Osteocyte (in vitro differentiated cells): ENCODE measurements around the gene C19orf12. TPM values are rescaled to one million over a fixed set of nuclear protein-coding genes. Genes with fewer than 3 reads are reported as not detected.

Experiments
- DNase-seq: peaks from one replicate; pipeline ENCODE4 v3.0.0; 2021; ENCODE audit warnings: mixed read lengths; ENCODE audit not compliant: unreplicated experiment; ENCODE audit errors: extremely low spot score
- H3K27ac Mint-ChIP-seq: one replicate; pipeline ENCODE4 v1.8.0; 2021; ENCODE audit warnings: mild to moderate bottlenecking, mixed read lengths; ENCODE audit not compliant: unreplicated experiment
- H3K27me3 Mint-ChIP-seq: one replicate; pipeline ENCODE4 v1.8.0; 2021; ENCODE audit warnings: mixed read lengths; ENCODE audit not compliant: unreplicated experiment
- H3K36me3 Mint-ChIP-seq: one replicate; pipeline ENCODE4 v1.8.0; 2021; ENCODE audit warnings: mixed read lengths; ENCODE audit not compliant: unreplicated experiment
- H3K4me1 Mint-ChIP-seq: one replicate; pipeline ENCODE4 v1.8.0; 2021; ENCODE audit warnings: mixed read lengths; ENCODE audit not compliant: unreplicated experiment
- H3K4me3 Mint-ChIP-seq: one replicate; pipeline ENCODE4 v1.8.0; 2021; ENCODE audit warnings: mild to moderate bottlenecking, moderate library complexity, mixed read lengths; ENCODE audit not compliant: unreplicated experiment
- H3K9me3 Mint-ChIP-seq: one replicate; pipeline ENCODE4 v1.8.0; 2021; ENCODE audit warnings: mixed read lengths; ENCODE audit not compliant: unreplicated experiment
- CTCF ChIP-seq: fragments of 200-600 bp; sonication (generic); IDR thresholded peaks from 2 replicates; pipeline ENCODE4 v1.5.0; 2021; ENCODE audit warnings: antibody characterized with exemption, mild to moderate bottlenecking, moderate library complexity
- total RNA-seq: library from RNA; stranded (reverse); gene quantifications from 2 replicates; pipeline ENCODE4 v1.2.1, GENCODE V29; 2021

The C19orf12 gene
- total RNA-seq, 1 donor from 2014 or later, result 42.7 TPM

- peaks cover 3% of the 10 kb centered on the region for H3K36me3 Mint-ChIP-seq
- H3K9me3 Mint-ChIP-seq, result peaks cover 6% of the 10 kb centered on the region
- no peak for DNase-seq
- H3K27me3 Mint-ChIP-seq, result peaks cover 33% of the 10 kb centered on the region
- no peak overlapping the region for H3K4me3 Mint-ChIP-seq
- no peak for TF ChIP-seq CTCF
- peaks cover 3% of the 10 kb centered on the region for H3K4me1 Mint-ChIP-seq
- H3K27ac Mint-ChIP-seq, result no peak overlapping the region
Measured at GRCh38 chr19:29653398-29653797, 61.7 kb downstream of the C19orf12 start.

GRCh38 chr19:29651622-29652394, 63.3 kb downstream of the C19orf12 start:
- Mint-ChIP-seq H3K4me1 (peaks cover 3% of the 10 kb centered on the region), H3K9me3 (peaks cover 6% of the 10 kb centered on the region), H3K4me3 (no peak overlapping the region), H3K27me3 (peaks cover 33% of the 10 kb centered on the region), H3K27ac (no peak overlapping the region), H3K36me3 (peaks cover 3% of the 10 kb centered on the region)
- TF ChIP-seq CTCF, result no peak
- DNase-seq, result no peak

- Mint-ChIP-seq H3K4me3 (no peak overlapping the region), H3K36me3 (peaks cover 3% of the 10 kb centered on the region), H3K27me3 (peaks cover 33% of the 10 kb centered on the region), H3K27ac (no peak overlapping the region), H3K9me3 (peaks cover 6% of the 10 kb centered on the region), H3K4me1 (peaks cover 8% of the 10 kb centered on the region)
- no peak for TF ChIP-seq CTCF
- DNase-seq, result no peak
Measured at GRCh38 chr19:29650772-29651387, 64.2 kb downstream of the C19orf12 start.

Other genes starting within 250 kb of the C19orf12 start
- not detected in 2 replicates for gene VSTM2B, start 189.3 kb downstream of the C19orf12 start, total RNA-seq
- gene POP4, start 109.0 kb downstream of the C19orf12 start, total RNA-seq, result 57.3 and 61.7 TPM in 2 replicates
- gene PLEKHF1, start 49.8 kb downstream of the C19orf12 start, total RNA-seq, result 27.3 and 36.1 TPM in 2 replicates
- gene CCNE1, start 96.7 kb upstream of the C19orf12 start, total RNA-seq, result 3.9 and 4.6 TPM in 2 replicates
- 43.7 and 45.1 TPM in 2 replicates for gene URI1, start 227.0 kb upstream of the C19orf12 start, total RNA-seq